H1 (cell line): ENCODE measurements around the gene LRP1. TPM values are rescaled to one million over a fixed set of nuclear protein-coding genes. Genes with fewer than 3 reads are reported as not detected.

Experiments
- CTCF ChIA-PET: fragments of 300-600 bp; sonication (Branson Sonifier 250); formaldehyde crosslinking; loops from one replicate; lab custom pipeline; 2021; ENCODE audit not compliant: partially characterized antibody; lab: Charles Lee
- POLR2A ChIA-PET: fragments of 300-600 bp; sonication (Branson Sonifier 250); formaldehyde crosslinking; loops from one replicate; lab custom pipeline; 2021; ENCODE audit warnings: inconsistent platforms; ENCODE audit not compliant: partially characterized antibody; lab: Charles Lee
- DNase-seq, 2 experiments: peaks; one replicate each; pipeline versions ENCODE4 v3.0.0 to v3.0.0-alpha.2; 2010 to 2022; ENCODE audit warnings: low spot score in 2 of 2, low read depth in 1 of 2, mixed read lengths in 1 of 2
- FAIRE-seq: peaks from 2 replicates; lab custom pipeline; 2011; peaks lifted over from hg19 to GRCh38; lab: Jason Lieb, UNC
- H2AFZ ChIP-seq: 2 replicates; pipeline ENCODE4 v1.8.1; 2012; ENCODE audit warnings: low read length, inconsistent platforms
- H2AK5ac ChIP-seq: 2 replicates; pipeline ENCODE4 v1.6.1; 2013; ENCODE audit warnings: low read depth, low read length
- H2BK120ac ChIP-seq: replicated peaks from 2 replicates; pipeline ENCODE3; 2013; ENCODE audit warnings: low read depth, low read length, inconsistent platforms
- H2BK12ac ChIP-seq: 2 replicates; pipeline ENCODE4 v1.6.1; 2013; ENCODE audit warnings: low read depth, low read length
- H2BK15ac ChIP-seq: 2 replicates; pipeline ENCODE4 v1.6.1; 2013; ENCODE audit warnings: low read length
- H2BK20ac ChIP-seq: 2 replicates; pipeline ENCODE4 v1.6.1; 2013; ENCODE audit warnings: low read length
- H2BK5ac ChIP-seq: 2 replicates; pipeline ENCODE4 v1.6.1; 2013; ENCODE audit warnings: low read depth, low read length
- H3K14ac ChIP-seq: 2 replicates; pipeline ENCODE4 v1.6.1; 2013; ENCODE audit warnings: inconsistent platforms; ENCODE audit not compliant: insufficient read length
- H3K18ac ChIP-seq: 2 replicates; pipeline ENCODE4 v1.6.1; 2013; ENCODE audit warnings: low read length; ENCODE audit errors: extremely low read depth
- H3K23ac ChIP-seq: 2 replicates; pipeline ENCODE4 v1.6.1; 2013; ENCODE audit warnings: inconsistent platforms; ENCODE audit not compliant: insufficient read length
- H3K23me2 ChIP-seq: 2 replicates; pipeline ENCODE4 v1.6.1; 2013; ENCODE audit warnings: low read depth, low read length
- H3K27ac ChIP-seq: 2 replicates; pipeline ENCODE4 v1.6.1; 2011; ENCODE audit warnings: low read depth, low read length, inconsistent platforms
- H3K27me3 ChIP-seq, 4 experiments: replicated peaks in 1 of 4; 1 replicate in 1 of 4; 2 replicates in 3 of 4; pipeline versions ENCODE4 v1.6.1 to v1.8.1; 2011 to 2013; ENCODE audit warnings: low read length in 3 of 4, mild to moderate bottlenecking in 3 of 4, inconsistent platforms in 2 of 4, mixed read lengths in 2 of 4, moderate library complexity in 1 of 4; ENCODE audit not compliant: control insufficient read depth in 3 of 4, insufficient read depth in 3 of 4; ENCODE audit errors: extremely low read depth in 1 of 4
- H3K36me3 ChIP-seq, 4 experiments: 2 replicates each; pipeline versions ENCODE4 v1.6.1 to v1.8.1; 2011 to 2013; ENCODE audit warnings: mild to moderate bottlenecking in 4 of 4, low read length in 3 of 4, moderate library complexity in 2 of 4, control low read depth in 1 of 4, inconsistent platforms in 1 of 4; ENCODE audit not compliant: insufficient read depth in 4 of 4, control insufficient read depth in 2 of 4
- H3K4ac ChIP-seq: replicated peaks from 2 replicates; pipeline ENCODE3; 2013; ENCODE audit warnings: low read length, low read depth, mixed read lengths, inconsistent platforms; ENCODE audit not compliant: insufficient read length
- H3K4me1 ChIP-seq, 4 experiments: replicated peaks in 1 of 4; 1 replicate in 1 of 4; 2 replicates in 3 of 4; pipeline versions ENCODE4 v1.6.1 to v1.8.1; 2011 to 2013; ENCODE audit warnings: low read length in 3 of 4, inconsistent platforms in 2 of 4, mixed read lengths in 1 of 4; ENCODE audit not compliant: insufficient read depth in 4 of 4, control insufficient read depth in 3 of 4
- H3K4me2 ChIP-seq, 2 experiments: 2 replicates each; pipeline versions ENCODE4 v1.6.1 to v1.8.1; 2011 to 2013; ENCODE audit warnings: low read depth in 2 of 2, low read length in 2 of 2, control low read depth in 1 of 2, inconsistent platforms in 1 of 2, mild to moderate bottlenecking in 1 of 2; ENCODE audit not compliant: insufficient read depth in 1 of 2
- H3K4me3 ChIP-seq, 4 experiments: fragments of 200-600, 300-600 bp in 1 of 4; sonication (generic), shearing (Covaris generic), sonication (Bioruptor Twin) in 1 of 4; 2 replicates each; pipeline versions ENCODE4 v1.5.1 to v1.8.1; 2011 to 2016; ENCODE audit warnings: low read length in 4 of 4, low read depth in 3 of 4, control low read depth in 2 of 4, inconsistent platforms in 2 of 4, mild to moderate bottlenecking in 2 of 4, mixed read lengths in 1 of 4, moderate library complexity in 1 of 4; ENCODE audit not compliant: insufficient read depth in 2 of 4; ENCODE audit errors: extremely low read depth in 1 of 4
- H3K56ac ChIP-seq: replicated peaks from 2 replicates; pipeline ENCODE3; 2013; ENCODE audit warnings: low read depth, mild to moderate bottlenecking, mixed read lengths, low read length, inconsistent platforms; ENCODE audit not compliant: insufficient read length
- H3K79me1 ChIP-seq: 2 replicates; pipeline ENCODE4 v1.6.1; 2013; ENCODE audit warnings: low read depth, low read length, control low read depth
- H3K79me2 ChIP-seq, 2 experiments: 2 replicates each; pipeline versions ENCODE4 v1.6.1 to v1.8.1; 2012 to 2013; ENCODE audit warnings: low read length in 2 of 2, mild to moderate bottlenecking in 2 of 2, inconsistent platforms in 1 of 2; ENCODE audit not compliant: insufficient read depth in 2 of 2, control insufficient read depth in 1 of 2
- H3K9ac ChIP-seq, 4 experiments: replicated peaks in 1 of 4; 1 replicate in 1 of 4; 2 replicates in 3 of 4; pipeline versions ENCODE4 v1.6.1 to v1.8.1; 2011 to 2013; ENCODE audit warnings: low read depth in 3 of 4, low read length in 3 of 4, control low read depth in 2 of 4, mild to moderate bottlenecking in 2 of 4, moderate library complexity in 2 of 4, inconsistent platforms in 1 of 4; ENCODE audit errors: extremely low read depth in 1 of 4
- H3K9me3 ChIP-seq, 2 experiments: 2 replicates each; pipeline versions ENCODE4 v1.6.1 to v1.8.1; 2012 to 2013; ENCODE audit warnings: mild to moderate bottlenecking in 2 of 2, moderate library complexity in 2 of 2, control low read depth in 1 of 2, inconsistent platforms in 1 of 2, low read depth in 1 of 2, low read length in 1 of 2, mixed read lengths in 1 of 2; ENCODE audit not compliant: insufficient read depth in 2 of 2
- H4K20me1 ChIP-seq, 2 experiments: replicated peaks in 1 of 2; 2 replicates each; pipeline versions ENCODE3 to v1.8.1; 2011 to 2013; ENCODE audit warnings: inconsistent platforms in 2 of 2, low read length in 2 of 2, mild to moderate bottlenecking in 1 of 2; ENCODE audit not compliant: insufficient read depth in 2 of 2, control insufficient read depth in 1 of 2
- H4K5ac ChIP-seq: 2 replicates; pipeline ENCODE4 v1.6.1; 2013; ENCODE audit warnings: low read length, low read depth, mixed read lengths, inconsistent platforms; ENCODE audit not compliant: insufficient read length
- H4K8ac ChIP-seq: 2 replicates; pipeline ENCODE4 v1.8.0; 2013; ENCODE audit warnings: mild to moderate bottlenecking, moderate library complexity, low read length, inconsistent platforms; ENCODE audit not compliant: insufficient read depth; ENCODE audit errors: extremely low read depth
- H4K91ac ChIP-seq: replicated peaks from 2 replicates; pipeline ENCODE3; 2013; ENCODE audit warnings: low read length, mixed read lengths, inconsistent platforms; ENCODE audit not compliant: insufficient read length
- CHD2 ChIP-seq: IDR thresholded peaks from 2 replicates; pipeline ENCODE4 v1.6.1; 2012; ENCODE audit warnings: low read length, improper control_type of control experiment
- E2F6 ChIP-seq: IDR thresholded peaks from 2 replicates; pipeline ENCODE4 v1.6.1; 2012; ENCODE audit warnings: inconsistent platforms
- HDAC2 ChIP-seq, 2 experiments: fragments of 300-600 bp in 1 of 2; sonication (generic) in 1 of 2; IDR thresholded peaks; 2 replicates each; pipeline ENCODE4 v1.6.1; 2011 to 2012; ENCODE audit warnings: low read depth in 2 of 2, low read length in 2 of 2, mild to moderate bottlenecking in 2 of 2, moderate library complexity in 2 of 2, borderline replicate concordance in 1 of 2, inconsistent platforms in 1 of 2
- JUN ChIP-seq: IDR thresholded peaks from 2 replicates; pipeline ENCODE4 v1.6.1; 2011; ENCODE audit warnings: low read depth, mild to moderate bottlenecking, improper control_type of control experiment, low read length
- JUND ChIP-seq: IDR thresholded peaks from 2 replicates; pipeline ENCODE4 v1.6.1; 2011; ENCODE audit warnings: mild to moderate bottlenecking, improper control_type of control experiment, low read length
- KDM4A ChIP-seq: IDR thresholded peaks from one replicate; pipeline ENCODE4 v1.7.1; 2012; ENCODE audit warnings: low read depth, mild to moderate bottlenecking, moderate library complexity, low read length, inconsistent platforms; ENCODE audit not compliant: severe bottlenecking
- PHF8 ChIP-seq: fragments of 200-600 bp; sonication (generic); conservative IDR thresholded peaks from 2 replicates; pipeline ENCODE4 v1.7.1; 2012; ENCODE audit warnings: low read depth, mild to moderate bottlenecking, inconsistent platforms, low read length, moderate library complexity
- RNF2 ChIP-seq: fragments of 200-900, 300-1000 bp; sonication (generic); IDR thresholded peaks from 2 replicates; pipeline ENCODE4 v1.7.1; 2016; ENCODE audit warnings: borderline replicate concordance, low read depth, mild to moderate bottlenecking, antibody characterized with exemption, low read length; ENCODE audit not compliant: poor library complexity, severe bottlenecking; ENCODE audit errors: missing control alignments
- RXRA ChIP-seq: IDR thresholded peaks from 2 replicates; pipeline ENCODE4 v1.6.1; 2011; ENCODE audit warnings: low read depth, mild to moderate bottlenecking, low read length, moderate library complexity; ENCODE audit not compliant: insufficient read depth
- SP4 ChIP-seq: IDR thresholded peaks from 2 replicates; pipeline ENCODE4 v1.6.1; 2012; ENCODE audit warnings: low read length, inconsistent platforms
- TEAD4 ChIP-seq: IDR thresholded peaks from 2 replicates; pipeline ENCODE4 v1.6.1; 2012; ENCODE audit warnings: low read depth, low read length, inconsistent platforms, mixed read lengths
- WGBS, 2 experiments: shearing (Covaris generic) in 1 of 2; methylation state at CpG; one replicate each; pipeline versions ENCODE4 v1.1.6 to v1.1.7; 2013 to 2015; ENCODE audit warnings: low lambda C conversion rate in 2 of 2, mixed read lengths in 2 of 2, inconsistent platforms in 1 of 2, low coverage in 1 of 2, missing lambda C conversion rate in 1 of 2; ENCODE audit not compliant: insufficient replicate concordance in 2 of 2, insufficient coverage in 1 of 2, insufficient read length in 1 of 2; ENCODE audit errors: extremely low coverage in 1 of 2, missing lambda C conversion rate in 1 of 2; 5-methylcytosine and 5-hydroxymethylcytosine counted together
- polyA plus RNA-seq, 7 experiments: library from polyadenylated mRNA; depleted of rRNA in 3 of 7; stranded (reverse) in 5 of 7; unstranded in 2 of 7; fragments of >200 nt in 5 of 7; fragments of 200-250 nt in 2 of 7; gene quantifications; 1 replicate in 5 of 7; 2 replicates in 1 of 7; 4 replicates in 1 of 7; pipeline versions ENCODE4 v1.2.1 to v1.2.3, GENCODE V29; 2011 to 2013; ENCODE audit warnings: missing spikeins in 2 of 7, mixed read lengths in 2 of 7
- total RNA-seq: library from RNA; stranded (reverse); fragmentation: NEBNext Ultra II Directional; extraction: Animal tissue kit (Norgen Biotek cat#: 25700); gene quantifications from 2 replicates; pipeline ENCODE4 v1.2.1, GENCODE V29; 2021

The LRP1 gene
- total and polyA plus RNA-seq, 2 of the 8 experiments (the other 6 are each of a cell fraction or from before 2014, with no cell fraction given), result 35.3 to 92.5 TPM

GRCh38 chr12:57079821-57080220 lies 48.5 kb upstream of the LRP1 start:
- Histone ChIP-seq H3K4me1 (peaks cover 0 to 3% (median 0%) of the 10 kb centered on the region in 4 experiments; a peak in 1 of 7 replicates), H2BK12ac (0 out of 2 replicates have a peak overlapping the region, but pooled peaks have one; percentile 33), H2AFZ (no peak overlapping the region), H3K27me3 (no peaks in the 10 kb centered on the region), H3K23me2 (peaks cover 3% of the 10 kb centered on the region; the same call in 1 of the 2 replicates), H3K36me3 (peaks cover 0 to 8% (median 0%) of the 10 kb centered on the region in 4 experiments; a peak in 1 of 8 replicates), H4K91ac (no peak overlapping the region), H3K23ac (no peak overlapping the region), H3K56ac (no peak overlapping the region), H2BK15ac (peak overlapping the region; percentile 97; the same call in 1 of the 2 replicates), H2BK120ac (no peak overlapping the region), H3K79me2 (peaks cover 0 to 20% of the 10 kb centered on the region in 2 experiments; a peak in 2 of 4 replicates), H4K8ac (no peak overlapping the region), H3K9me3 (no peaks in the 10 kb centered on the region), H3K14ac (no peak overlapping the region), H4K5ac (no peak overlapping the region), H2BK5ac (no peak overlapping the region), H2AK5ac (peak overlapping the region; percentile 26; the same call in 1 of the 2 replicates), H2BK20ac (no peak overlapping the region), H3K27ac (no peak overlapping the region), H4K20me1 (no peaks in the 10 kb centered on the region), H3K4me3 (no peak overlapping the region), H3K4ac (no peak overlapping the region), H3K79me1 (no peaks in the 10 kb centered on the region), H3K18ac (no peak overlapping the region), H3K9ac (no peak overlapping the region), H3K4me2 (no peak overlapping the region; a peak in 2 of 4 replicates)
- DNase-seq (no peak), FAIRE-seq (no peak)
- 94% methylated on average over 1 of the region's 1 CpG; no CpG with 5 or more reads in 1 of the 2 experiments for WGBS, 2 experiments
- CTCF ChIA-PET, result interaction anchor here (0.6 to 10.3 kb wide), 13 partner anchors 10 to 402 kb away, joined by 3 to 71 read pairs (median 5); partner anchors contain the start of genes NAB2 and STAT6
- POLR2A ChIA-PET, result interaction anchor here (1.0 to 10.9 kb wide), 10 partner anchors 10 to 608 kb away, joined by 3 to 127 read pairs (median 6); partner anchors contain the start of genes LRP1, NAB2 and STAT6
- TF ChIP-seq RNF2, result no peak
- TF ChIP-seq TEAD4, result no peak
- TF ChIP-seq E2F6, result no peak
- no peak for TF ChIP-seq SP4
- TF ChIP-seq JUND, result no peak
- no peak for TF ChIP-seq KDM4A
- TF ChIP-seq HDAC2 (IDR thresholded peaks at IDR 0.05; ENCODE audit: borderline replicate concordance in 1 of 2, low read depth in 2 of 2, low read length in 2 of 2), result no peak
- no peak for TF ChIP-seq JUN
- TF ChIP-seq PHF8, result no peak
- no peak for TF ChIP-seq RXRA
- TF ChIP-seq CHD2, result no peak
